ENCODE results near the gene TBXAS1.
"Not testable (repeated sequence)": the region's sequence is repeated elsewhere in the genome, so short reads cannot be mapped to it uniquely, and the experiment has no call there.

TBXAS1 gene

GRCh38 chr7:139914306-139915267, 85.5 kb downstream of the TBXAS1 start:
- no peak overlapping the region for H3K27ac ChIP-seq (ENCODE audit: low read length)
- no peaks in the 10 kb centered on the region for H3K4me1 ChIP-seq (ENCODE audit: control insufficient read depth, insufficient read depth, low read length)
- H3K9me3 ChIP-seq (ENCODE audit: control insufficient read depth, insufficient read depth, low read length), result no peaks in the 10 kb centered on the region
- no peaks in the 10 kb centered on the region for H3K36me3 ChIP-seq (ENCODE audit: control insufficient read depth, insufficient read depth, low read length)
- no peak overlapping the region for H3K4me3 ChIP-seq (ENCODE audit: low read length)
- DNase-seq (ENCODE audit: low read depth, low spot score), result no peak
- H3K27me3 ChIP-seq (ENCODE audit: control insufficient read depth, insufficient read depth, low read length), result no peaks in the 10 kb centered on the region
- WGBS (ENCODE audit: insufficient coverage, insufficient read length), result no CpG with 5 or more reads among the region's 6 CpGs

GRCh38 chr7:139915268-139915863, 86.3 kb downstream of the TBXAS1 start:
- H3K4me1 ChIP-seq (ENCODE audit: control insufficient read depth, insufficient read depth, low read length), result no peaks in the 10 kb centered on the region
- no peak overlapping the region for H3K27ac ChIP-seq (ENCODE audit: low read length)
- no peaks in the 10 kb centered on the region for H3K9me3 ChIP-seq (ENCODE audit: control insufficient read depth, insufficient read depth, low read length)
- WGBS (ENCODE audit: insufficient coverage, insufficient read length), result no CpG with 5 or more reads among the region's 10 CpGs
- no peaks in the 10 kb centered on the region for H3K27me3 ChIP-seq (ENCODE audit: control insufficient read depth, insufficient read depth, low read length)
- H3K4me3 ChIP-seq (ENCODE audit: low read length), result no peak overlapping the region
- H3K36me3 ChIP-seq (ENCODE audit: control insufficient read depth, insufficient read depth, low read length), result no peaks in the 10 kb centered on the region
- DNase-seq (ENCODE audit: low read depth, low spot score), result no peak

GRCh38 chr7:139915864-139916716, 87.0 kb downstream of the TBXAS1 start:
- Histone ChIP-seq H3K4me1 (ENCODE audit: control insufficient read depth, insufficient read depth, low read length) (no peaks in the 10 kb centered on the region), H3K9me3 (ENCODE audit: control insufficient read depth, insufficient read depth, low read length) (no peaks in the 10 kb centered on the region), H3K27ac (ENCODE audit: low read length) (no peak overlapping the region), H3K27me3 (ENCODE audit: control insufficient read depth, insufficient read depth, low read length) (no peaks in the 10 kb centered on the region), H3K4me3 (ENCODE audit: low read length) (no peak overlapping the region), H3K36me3 (ENCODE audit: control insufficient read depth, insufficient read depth, low read length) (no peaks in the 10 kb centered on the region)
- WGBS (ENCODE audit: insufficient coverage, insufficient read length), result no CpG with 5 or more reads among the region's 10 CpGs
- no peak for DNase-seq (ENCODE audit: low read depth, low spot score)

GRCh38 chr7:139916717-139917395, 87.8 kb downstream of the TBXAS1 start:
- no peak for DNase-seq (ENCODE audit: low read depth, low spot score)
- no peaks in the 10 kb centered on the region for H3K36me3 ChIP-seq (ENCODE audit: control insufficient read depth, insufficient read depth, low read length)
- H3K27ac ChIP-seq (ENCODE audit: low read length), result no peak overlapping the region
- no peaks in the 10 kb centered on the region for H3K27me3 ChIP-seq (ENCODE audit: control insufficient read depth, insufficient read depth, low read length)
- WGBS (ENCODE audit: insufficient coverage, insufficient read length), result no CpG with 5 or more reads among the region's 10 CpGs
- no peaks in the 10 kb centered on the region for H3K9me3 ChIP-seq (ENCODE audit: control insufficient read depth, insufficient read depth, low read length)
- H3K4me3 ChIP-seq (ENCODE audit: low read length), result no peak overlapping the region
- no peaks in the 10 kb centered on the region for H3K4me1 ChIP-seq (ENCODE audit: control insufficient read depth, insufficient read depth, low read length)

DNA sequence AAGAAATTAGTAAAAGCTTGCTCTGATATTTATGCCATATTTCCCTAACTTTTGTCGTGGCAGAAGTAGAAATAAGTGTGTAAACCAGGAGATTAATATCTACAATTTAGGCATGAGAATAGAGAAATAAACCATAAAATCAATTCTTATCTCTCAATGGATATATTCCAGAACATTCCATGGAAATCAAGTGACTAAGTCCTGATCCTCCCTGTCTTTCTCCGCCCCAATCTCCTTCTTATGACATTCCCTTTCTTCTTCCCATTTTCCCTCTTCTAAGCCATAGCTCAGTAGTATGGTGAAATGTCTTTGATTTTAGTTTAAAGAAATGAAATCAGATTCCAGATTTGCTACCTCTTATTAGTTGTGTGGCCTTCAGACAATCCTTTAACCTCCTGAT, 88.8 kb downstream of the TBXAS1 start:
- Histone ChIP-seq H3K27me3 (ENCODE audit: control insufficient read depth, insufficient read depth, low read length) (no peaks in the 10 kb centered on the region), H3K36me3 (ENCODE audit: control insufficient read depth, insufficient read depth, low read length) (no peaks in the 10 kb centered on the region), H3K4me3 (ENCODE audit: low read length) (no peak overlapping the region), H3K27ac (ENCODE audit: low read length) (no peak overlapping the region), H3K4me1 (ENCODE audit: control insufficient read depth, insufficient read depth, low read length) (no peaks in the 10 kb centered on the region), H3K9me3 (ENCODE audit: control insufficient read depth, insufficient read depth, low read length) (no peaks in the 10 kb centered on the region)
- DNase-seq (ENCODE audit: low read depth, low spot score), result no peak
- WGBS (ENCODE audit: insufficient coverage, insufficient read length), result no CpG with 5 or more reads among the region's 2 CpGs

- WGBS (ENCODE audit: insufficient coverage, insufficient read length), result no CpG with 5 or more reads among the region's 6 CpGs
- no peak for DNase-seq (ENCODE audit: low read depth, low spot score)
- Histone ChIP-seq H3K27ac (ENCODE audit: low read length) (no peak overlapping the region), H3K4me1 (ENCODE audit: control insufficient read depth, insufficient read depth, low read length) (no peaks in the 10 kb centered on the region), H3K4me3 (ENCODE audit: low read length) (no peak overlapping the region), H3K9me3 (ENCODE audit: control insufficient read depth, insufficient read depth, low read length) (no peaks in the 10 kb centered on the region), H3K27me3 (ENCODE audit: control insufficient read depth, insufficient read depth, low read length) (no peaks in the 10 kb centered on the region), H3K36me3 (ENCODE audit: control insufficient read depth, insufficient read depth, low read length) (no peaks in the 10 kb centered on the region)
Observed at GRCh38 chr7:139918480-139918879, 89.4 kb downstream of the TBXAS1 start.

GRCh38 chr7:139923090-139923489, 94.0 kb downstream of the TBXAS1 start:
- no peak overlapping the region for H3K4me3 ChIP-seq (ENCODE audit: low read length)
- H3K27me3 ChIP-seq (ENCODE audit: control insufficient read depth, insufficient read depth, low read length), result no peaks in the 10 kb centered on the region
- no peaks in the 10 kb centered on the region for H3K9me3 ChIP-seq (ENCODE audit: control insufficient read depth, insufficient read depth, low read length)
- no peak overlapping the region for H3K27ac ChIP-seq (ENCODE audit: low read length)
- no peak for DNase-seq (ENCODE audit: low read depth, low spot score)
- H3K36me3 ChIP-seq (ENCODE audit: control insufficient read depth, insufficient read depth, low read length), result no peaks in the 10 kb centered on the region
- WGBS (ENCODE audit: insufficient coverage, insufficient read length), result no CpG with 5 or more reads among the region's 7 CpGs
- no peaks in the 10 kb centered on the region for H3K4me1 ChIP-seq (ENCODE audit: control insufficient read depth, insufficient read depth, low read length)

DNA sequence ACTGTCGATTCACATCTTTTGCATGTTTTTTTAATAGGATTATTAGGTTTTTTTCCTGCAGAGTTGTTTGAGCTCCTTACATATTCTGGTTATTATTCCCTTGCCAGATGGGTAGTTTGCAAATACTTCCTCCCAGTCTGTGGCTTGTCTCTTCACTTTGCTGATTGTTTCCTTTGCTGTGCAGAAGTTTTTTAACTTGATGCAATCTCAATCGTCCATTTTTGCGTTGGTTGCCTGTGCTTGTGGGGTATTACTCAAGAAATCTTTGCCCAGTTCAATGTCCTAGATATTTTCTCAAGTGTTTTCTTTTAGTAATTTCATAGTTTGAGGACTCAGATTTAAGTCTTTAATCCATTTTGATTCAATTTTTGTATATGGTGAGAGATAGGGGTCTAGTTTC, 95.4 kb downstream of the TBXAS1 start:
- Histone ChIP-seq H3K36me3 (ENCODE audit: control insufficient read depth, insufficient read depth, low read length) (no peaks in the 10 kb centered on the region), H3K9me3 (ENCODE audit: control insufficient read depth, insufficient read depth, low read length) (no peaks in the 10 kb centered on the region), H3K4me3 (ENCODE audit: low read length) (no peak overlapping the region), H3K27me3 (ENCODE audit: control insufficient read depth, insufficient read depth, low read length) (no peaks in the 10 kb centered on the region), H3K4me1 (ENCODE audit: control insufficient read depth, insufficient read depth, low read length) (no peaks in the 10 kb centered on the region), H3K27ac (ENCODE audit: low read length) (no peak overlapping the region)
- no CpG with 5 or more reads among the region's 3 CpGs for WGBS (ENCODE audit: insufficient coverage, insufficient read length)
- DNase-seq (ENCODE audit: low read depth, low spot score), result no peak

- H3K27ac ChIP-seq (ENCODE audit: low read length); H3K9me3 ChIP-seq (ENCODE audit: control insufficient read depth, insufficient read depth, low read length): not testable (repeated sequence)
- 100% methylated on average over 1 of the region's 8 CpGs for WGBS (ENCODE audit: insufficient coverage, insufficient read length)
Observed at GRCh38 chr7:139929221-139929620, 100.2 kb downstream of the TBXAS1 start.

More at GRCh38 chr7:139929221-139929620, 100.2 kb downstream of the TBXAS1 start:
- H3K4me3 ChIP-seq (ENCODE audit: low read length); DNase-seq (ENCODE audit: low read depth, low spot score); H3K4me1 ChIP-seq (ENCODE audit: control insufficient read depth, insufficient read depth, low read length); H3K36me3 ChIP-seq (ENCODE audit: control insufficient read depth, insufficient read depth, low read length); H3K27me3 ChIP-seq (ENCODE audit: control insufficient read depth, insufficient read depth, low read length): not testable (repeated sequence)
